Body of pancreas (tissue), 4 donors: ENCODE results near the gene PHKA2.

Experiments used
- POLR2A ChIP-seq, 3 donors: fragments of 450-650 bp; IDR thresholded peaks; one replicate each; pipeline ENCODE4 v1.6.1; 2016; ENCODE audit warnings: antibody characterized with exemption in 3 of 3, mild to moderate bottlenecking in 2 of 3
- TF ChIP-seq, protein P1 (sequence below), 7 experiments: fragments of 450-650 bp in 4 of 7; fragments of 200-600 bp in 3 of 7; sonication (generic) in 3 of 7; IDR thresholded peaks; one replicate each; pipeline ENCODE4 v1.5.1; 2016 to 2019; ENCODE audit warnings: antibody characterized with exemption in 7 of 7

DNA sequence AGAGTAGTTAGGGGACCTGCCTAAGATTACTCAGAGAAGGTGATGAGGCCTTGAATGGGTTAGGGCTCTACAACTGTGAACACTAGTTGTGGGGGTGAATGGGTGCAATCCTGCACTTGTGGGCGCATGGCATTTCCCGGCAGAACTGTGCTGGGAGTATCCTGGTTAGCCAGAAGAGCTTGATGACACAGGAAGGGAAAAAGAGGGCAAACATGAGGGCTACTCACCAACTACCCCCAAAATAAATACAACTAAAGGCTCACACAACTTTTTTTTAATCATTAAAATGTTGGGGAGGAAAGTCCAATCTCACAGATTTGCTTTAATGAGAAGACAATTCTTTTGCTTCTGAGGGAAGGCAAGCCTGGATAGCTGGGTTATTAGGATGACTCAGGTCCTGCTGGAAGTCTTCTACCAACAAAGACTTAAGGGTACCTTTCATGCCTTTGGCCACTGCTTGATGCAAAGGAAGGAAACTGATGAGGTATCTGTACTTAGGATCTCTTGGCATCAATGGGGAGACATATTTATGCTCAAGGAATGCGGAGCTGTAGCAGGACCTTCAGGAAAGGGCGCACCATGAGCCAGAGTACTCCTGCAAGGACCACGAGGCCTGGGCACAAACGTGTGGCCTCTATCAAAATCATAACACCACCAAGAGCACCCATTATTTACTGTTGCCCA, 2.6 kb downstream of the PHKA2 start:
- no peak for TF ChIP-seq POLR2A (IDR thresholded peaks at IDR 0.05)
- TF ChIP-seq, protein P1, sequence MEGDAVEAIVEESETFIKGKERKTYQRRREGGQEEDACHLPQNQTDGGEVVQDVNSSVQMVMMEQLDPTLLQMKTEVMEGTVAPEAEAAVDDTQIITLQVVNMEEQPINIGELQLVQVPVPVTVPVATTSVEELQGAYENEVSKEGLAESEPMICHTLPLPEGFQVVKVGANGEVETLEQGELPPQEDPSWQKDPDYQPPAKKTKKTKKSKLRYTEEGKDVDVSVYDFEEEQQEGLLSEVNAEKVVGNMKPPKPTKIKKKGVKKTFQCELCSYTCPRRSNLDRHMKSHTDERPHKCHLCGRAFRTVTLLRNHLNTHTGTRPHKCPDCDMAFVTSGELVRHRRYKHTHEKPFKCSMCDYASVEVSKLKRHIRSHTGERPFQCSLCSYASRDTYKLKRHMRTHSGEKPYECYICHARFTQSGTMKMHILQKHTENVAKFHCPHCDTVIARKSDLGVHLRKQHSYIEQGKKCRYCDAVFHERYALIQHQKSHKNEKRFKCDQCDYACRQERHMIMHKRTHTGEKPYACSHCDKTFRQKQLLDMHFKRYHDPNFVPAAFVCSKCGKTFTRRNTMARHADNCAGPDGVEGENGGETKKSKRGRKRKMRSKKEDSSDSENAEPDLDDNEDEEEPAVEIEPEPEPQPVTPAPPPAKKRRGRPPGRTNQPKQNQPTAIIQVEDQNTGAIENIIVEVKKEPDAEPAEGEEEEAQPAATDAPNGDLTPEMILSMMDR (IDR thresholded peaks at IDR 0.05) = no peak
